ENCODE data around the gene MAPK11.

Gene MAPK11

DNA sequence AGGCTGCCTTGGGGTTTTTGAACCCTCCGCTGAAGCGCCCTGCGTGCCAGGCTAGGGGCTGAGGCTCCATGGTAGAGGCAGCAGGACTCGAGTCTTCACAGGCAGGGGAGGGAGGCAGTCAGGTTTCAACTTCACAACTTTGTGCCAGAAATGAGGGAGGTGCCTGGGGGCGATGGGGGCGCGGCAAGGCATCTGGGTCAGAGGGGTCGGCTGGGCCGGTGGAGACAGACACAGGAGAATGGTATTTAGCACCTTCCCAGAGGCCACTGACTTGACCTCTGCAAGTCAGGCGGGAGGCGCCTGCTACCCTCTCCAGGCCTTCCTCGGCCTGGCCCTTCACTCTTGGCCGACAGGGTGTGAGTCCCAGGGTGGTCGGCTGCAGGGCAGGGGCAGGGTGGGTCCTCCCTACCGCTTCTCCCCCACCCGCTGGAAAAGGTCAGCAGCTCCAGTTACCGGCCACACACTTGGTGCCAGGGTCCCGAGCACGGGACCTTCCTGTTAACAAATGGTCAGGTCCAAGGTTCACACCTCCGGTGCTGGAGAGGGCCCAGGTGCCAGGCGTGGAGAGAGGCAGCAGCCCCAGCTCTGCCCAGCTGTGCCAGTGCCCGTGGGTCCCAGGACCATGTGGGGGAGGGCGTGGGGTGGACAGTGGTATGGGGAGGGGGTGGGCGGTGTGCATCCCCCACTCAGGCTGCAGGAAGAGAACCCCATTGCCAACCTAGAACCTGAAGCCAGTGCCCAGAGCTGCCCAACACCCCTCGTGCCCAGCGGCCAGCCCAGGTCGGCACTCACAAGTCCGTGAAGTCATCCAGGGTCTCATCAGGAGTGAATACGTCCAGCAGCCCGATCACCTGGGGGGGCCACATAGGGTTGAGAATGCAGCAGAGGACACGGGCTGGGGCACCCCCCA lies 12.5 kb downstream of the MAPK11 start:
- TF ChIP-seq, protein P1, sequence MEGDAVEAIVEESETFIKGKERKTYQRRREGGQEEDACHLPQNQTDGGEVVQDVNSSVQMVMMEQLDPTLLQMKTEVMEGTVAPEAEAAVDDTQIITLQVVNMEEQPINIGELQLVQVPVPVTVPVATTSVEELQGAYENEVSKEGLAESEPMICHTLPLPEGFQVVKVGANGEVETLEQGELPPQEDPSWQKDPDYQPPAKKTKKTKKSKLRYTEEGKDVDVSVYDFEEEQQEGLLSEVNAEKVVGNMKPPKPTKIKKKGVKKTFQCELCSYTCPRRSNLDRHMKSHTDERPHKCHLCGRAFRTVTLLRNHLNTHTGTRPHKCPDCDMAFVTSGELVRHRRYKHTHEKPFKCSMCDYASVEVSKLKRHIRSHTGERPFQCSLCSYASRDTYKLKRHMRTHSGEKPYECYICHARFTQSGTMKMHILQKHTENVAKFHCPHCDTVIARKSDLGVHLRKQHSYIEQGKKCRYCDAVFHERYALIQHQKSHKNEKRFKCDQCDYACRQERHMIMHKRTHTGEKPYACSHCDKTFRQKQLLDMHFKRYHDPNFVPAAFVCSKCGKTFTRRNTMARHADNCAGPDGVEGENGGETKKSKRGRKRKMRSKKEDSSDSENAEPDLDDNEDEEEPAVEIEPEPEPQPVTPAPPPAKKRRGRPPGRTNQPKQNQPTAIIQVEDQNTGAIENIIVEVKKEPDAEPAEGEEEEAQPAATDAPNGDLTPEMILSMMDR (IDR thresholded peaks at IDR 0.05; ENCODE audit: low read depth, low read length, missing control alignments): no peak
- no peak overlapping the region for H3K4me3 ChIP-seq (replicated peaks; ENCODE audit: low read depth, low read length)
- DNase-seq (ENCODE audit: extremely low read depth, low read depth): no peak

DNA sequence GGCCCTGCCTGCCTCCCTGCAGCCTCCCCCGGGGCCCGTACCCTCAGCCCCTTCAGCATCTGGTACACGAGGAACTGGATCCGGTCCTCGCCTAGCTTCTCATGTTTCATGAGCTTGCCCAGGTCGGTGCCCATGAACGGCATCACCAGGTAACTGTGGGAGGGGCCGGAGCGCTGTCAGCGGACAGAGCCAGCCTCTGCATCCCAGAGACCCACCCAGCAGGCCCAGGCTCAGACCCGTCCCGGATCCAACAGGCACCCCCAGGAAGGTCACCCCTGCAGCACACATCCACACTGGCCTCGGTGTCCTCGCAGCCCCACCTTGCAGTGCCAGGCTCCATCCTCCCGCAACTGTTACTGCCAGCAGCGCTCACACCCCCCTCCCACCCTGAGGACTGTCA lies 13.1 kb downstream of the MAPK11 start:
- H3K4me3 ChIP-seq (replicated peaks; ENCODE audit: low read depth, low read length): no peak overlapping the region
- no peak for DNase-seq (ENCODE audit: extremely low read depth, low read depth)
- TF ChIP-seq, protein P1 (IDR thresholded peaks at IDR 0.05; ENCODE audit: low read depth, low read length, missing control alignments): no peak

GRCh38 chr22:50256258-50256862 lies 13.8 kb downstream of the MAPK11 start:
- DNase-seq (ENCODE audit: extremely low read depth, low read depth): no peak
- H3K4me3 ChIP-seq (replicated peaks; ENCODE audit: low read depth, low read length): no peak overlapping the region
- TF ChIP-seq, protein P1 (IDR thresholded peaks at IDR 0.05; ENCODE audit: low read depth, low read length, missing control alignments): no peak

DNA sequence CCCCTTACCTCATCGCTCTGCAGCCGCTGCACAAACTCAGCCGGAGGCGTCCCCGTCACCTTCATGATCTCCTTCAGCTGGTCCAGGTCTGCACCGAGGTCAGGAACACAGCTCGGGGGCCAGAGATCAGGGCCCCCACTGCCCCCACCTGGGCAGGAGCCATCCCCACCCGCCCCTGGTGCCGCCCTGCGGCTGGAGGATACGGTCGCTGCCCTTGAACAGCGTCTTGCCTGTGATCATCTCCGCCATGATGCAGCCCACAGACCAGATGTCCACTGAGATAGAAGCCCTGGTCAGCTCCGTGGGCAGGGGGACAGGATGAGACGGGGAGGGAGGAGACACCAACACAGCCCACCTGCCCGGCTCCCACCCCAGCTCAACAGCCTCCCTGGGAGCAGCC lies 14.6 kb downstream of the MAPK11 start:
- TF ChIP-seq, protein P1 (IDR thresholded peaks at IDR 0.05; ENCODE audit: low read depth, low read length, missing control alignments): no peak
- no peak overlapping the region for H3K4me3 ChIP-seq (replicated peaks; ENCODE audit: low read depth, low read length)
- DNase-seq (ENCODE audit: extremely low read depth, low read depth): no peak

- TF ChIP-seq, protein P1 (IDR thresholded peaks at IDR 0.05; ENCODE audit: low read depth, low read length, missing control alignments): no peak
- DNase-seq (ENCODE audit: extremely low read depth, low read depth): no peak
- H3K4me3 ChIP-seq (replicated peaks; ENCODE audit: low read depth, low read length): no peak overlapping the region
Measured at GRCh38 chr22:50255099-50255498, 15.1 kb downstream of the MAPK11 start.

- DNase-seq (ENCODE audit: extremely low read depth, low read depth): no peak
- H3K4me3 ChIP-seq (replicated peaks; ENCODE audit: low read depth, low read length): no peak overlapping the region
- TF ChIP-seq, protein P1 (IDR thresholded peaks at IDR 0.05; ENCODE audit: low read depth, low read length, missing control alignments): no peak
Measured at GRCh38 chr22:50253941-50254340, 16.2 kb downstream of the MAPK11 start.

Measured in HFF-Myc (cell line).